Activated T-cell treated with anti-CD3 and anti-CD28 coated beads for 1 hour (primary cell): ENCODE results near the gene KRT76.

Experiments
- DNase-seq: peaks from one replicate; pipeline ENCODE4 v3.0.0-alpha.2; 2020; ENCODE audit warnings: low read depth

The KRT76 gene

GRCh38 chr12:52730383-52730782 is 46.8 kb downstream of the KRT76 start:
- no peak for DNase-seq

- DNase-seq: no peak
Observed at GRCh38 chr12:52729147-52729546, 48.0 kb downstream of the KRT76 start.

GRCh38 chr12:52728374-52728773 is 48.8 kb downstream of the KRT76 start:
- no peak for DNase-seq

- no peak for DNase-seq
Observed at GRCh38 chr12:52727037-52727436, 50.1 kb downstream of the KRT76 start.

- no peak for DNase-seq
Observed at GRCh38 chr12:52726451-52726850, 50.7 kb downstream of the KRT76 start.

- no peak for DNase-seq
Observed at GRCh38 chr12:52724384-52724783, 52.8 kb downstream of the KRT76 start.

GRCh38 chr12:52722680-52723079 is 54.5 kb downstream of the KRT76 start:
- DNase-seq: no peak

GRCh38 chr12:52721838-52722470 is 55.2 kb downstream of the KRT76 start:
- DNase-seq: no peak

GRCh38 chr12:52720365-52720886 is 56.7 kb downstream of the KRT76 start:
- DNase-seq: no peak
